Measurements from ENCODE around the gene KIF23. TPM values are rescaled to one million over a fixed set of nuclear protein-coding genes. Genes with fewer than 3 reads are reported as not detected.

KIF23 gene
- total and polyA plus RNA-seq, 7 experiments from 2014 or later = 0.30 to 39.4 (median 0.72) TPM; not detected in 3

DNA sequence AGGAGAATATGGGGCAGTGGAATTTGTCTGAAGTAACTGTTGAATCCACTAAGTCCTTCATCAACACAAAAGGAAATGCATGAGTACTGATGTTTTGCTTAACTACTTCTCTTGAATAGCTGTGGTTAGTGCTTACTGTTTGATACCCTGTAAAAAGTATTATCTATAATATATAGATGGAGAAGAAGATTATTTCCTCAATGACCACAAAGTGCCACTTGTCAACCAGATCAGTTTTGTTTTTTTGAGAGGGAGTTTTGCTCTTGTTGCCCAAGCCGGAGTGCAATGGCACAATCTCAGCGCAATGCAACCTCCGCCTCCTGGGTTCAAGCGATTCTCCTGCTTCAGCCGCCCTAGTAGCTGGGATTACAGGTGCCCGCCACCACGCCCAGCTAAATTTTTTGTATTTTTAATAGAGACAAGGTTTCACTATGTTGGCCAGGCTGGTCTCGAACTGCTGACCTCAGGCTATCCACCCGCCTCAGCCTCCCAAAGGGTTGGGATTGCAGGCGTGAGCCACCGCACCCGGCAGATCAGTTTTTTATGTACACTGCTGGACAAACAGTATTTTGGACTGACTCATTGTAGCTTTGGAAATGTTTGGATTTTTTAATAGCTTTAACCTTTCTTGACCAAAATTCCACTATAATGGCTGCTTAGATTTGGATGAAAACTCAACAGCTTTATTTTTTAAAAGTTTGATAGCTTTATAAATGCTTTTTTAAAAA lies 37.0 kb downstream of the KIF23 start:
- H3K27ac ChIP-seq (ENCODE audit: low read depth, low read length) = peak overlapping the region; percentile 84
- DNase-seq (no peak), ATAC-seq (no peak)
- ChIA-PET CTCF (interaction anchor here (0.7 to 0.8 kb wide), 3 partner anchors 11 to 1217 kb away, joined by 3 read pairs; no protein-coding TSS in a partner anchor), POLR2A (interaction anchor here (0.6 to 4.3 kb wide), 13 partner anchors 9 to 1077 kb away, joined by 3 to 138 read pairs (median 6); partner anchors contain the start of gene KIF23)
- H3K4me1 ChIP-seq (ENCODE audit: control insufficient read depth in 2 of 2, insufficient read depth in 2 of 2, low read length in 2 of 2) = peaks cover 14 to 33% of the 10 kb centered on the region in 2 donors
- intact Hi-C loops (cut with micrococcal nuclease) = loop anchor here in 1 of 2 donors (5.0 kb wide), 1 partner anchor 306 kb away; no protein-coding TSS in a partner anchor
- H3K36me3 ChIP-seq (ENCODE audit: control insufficient read depth in 2 of 3, insufficient read depth in 3 of 3, low read length in 3 of 3) = peaks cover 0 to 20% (median 0%) of the 10 kb centered on the region in 3 experiments
- Mint-ChIP-seq H3K4me1 (peaks cover 26 to 42% (median 35%) of the 10 kb centered on the region in 7 donors), H3K27me3 (no peaks in the 10 kb centered on the region), H3K9me3 (no peaks in the 10 kb centered on the region), H3K4me3 (peak overlapping the region in 8 of 10 donors; percentile 12 to 100 (median 98)), H3K27ac (peak overlapping the region in 6 of 9 donors; percentile 96 to 100 (median 98)), H3K36me3 (peaks cover 0 to 31% (median 21%) of the 10 kb centered on the region in 5 donors)
- no peaks in the 10 kb centered on the region for H3K27me3 ChIP-seq (ENCODE audit: control insufficient read depth in 2 of 2, insufficient read depth in 2 of 2, low read length in 2 of 2)
- no peak overlapping the region for H3K4me3 ChIP-seq (ENCODE audit: low read length)
- H3K9me3 ChIP-seq (ENCODE audit: control insufficient read depth in 2 of 3, low read length in 3 of 3) = no peaks in the 10 kb centered on the region

DNA sequence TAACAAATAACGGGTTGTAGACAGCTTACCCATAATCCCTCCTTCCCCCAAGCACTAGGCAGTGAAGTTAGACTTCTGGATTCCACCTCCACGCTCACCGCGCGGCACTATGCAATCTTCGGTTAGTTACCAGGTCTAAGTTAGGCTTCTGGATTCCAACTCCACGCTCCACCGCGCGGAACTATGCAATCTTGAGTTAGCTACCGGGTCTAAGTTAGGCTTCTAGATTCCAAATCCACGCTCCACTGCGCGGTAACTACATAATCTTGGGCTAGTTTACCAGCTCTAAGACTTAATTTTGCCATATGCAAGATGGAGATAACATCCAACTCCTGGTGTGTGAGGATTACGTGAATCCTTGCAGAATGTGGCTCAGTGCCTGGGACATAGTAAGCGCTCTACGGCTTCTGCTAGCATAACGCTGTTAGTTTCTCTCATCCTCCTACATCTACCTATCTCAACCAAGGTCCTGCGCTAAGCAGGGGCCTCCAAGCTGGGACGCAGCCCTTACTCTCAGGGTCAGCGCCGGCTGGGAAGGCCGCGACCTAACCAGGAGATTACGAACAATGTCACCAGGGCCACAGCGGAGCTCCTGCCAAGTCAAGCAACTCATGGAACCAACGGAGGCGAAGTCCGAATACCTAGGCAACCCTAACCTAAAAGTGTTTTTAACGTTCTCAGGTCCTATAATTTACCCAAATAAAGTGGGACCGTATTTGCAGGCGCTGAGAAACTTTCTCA lies 38.0 kb downstream of the KIF23 start:
- intact Hi-C loops (cut with micrococcal nuclease) = loop anchor here (1.0 to 5.0 kb wide), 12 partner anchors 9 to 647 kb away; partner anchors contain the start of genes GLCE (in 2 of the 2), KIF23 (in 2 of the 2) and ANP32A (in 1 of the 2)
- POLR2A ChIA-PET = interaction anchor here (0.6 to 4.3 kb wide), 25 partner anchors 10 to 1083 kb away, joined by 3 to 138 read pairs (median 4); partner anchors contain the start of genes KIF23 and TLE3
- Histone ChIP-seq H3K27me3 (ENCODE audit: control insufficient read depth in 2 of 2, insufficient read depth in 2 of 2, low read length in 2 of 2) (no peaks in the 10 kb centered on the region), H3K9me3 (ENCODE audit: control insufficient read depth in 2 of 3, low read length in 3 of 3) (no peaks in the 10 kb centered on the region), H3K4me1 (ENCODE audit: control insufficient read depth in 2 of 2, insufficient read depth in 2 of 2, low read length in 2 of 2) (peaks cover 14 to 33% of the 10 kb centered on the region in 2 donors), H3K4me3 (ENCODE audit: low read length) (peak overlapping the region; percentile 82), H3K27ac (ENCODE audit: low read depth, low read length) (peak overlapping the region; percentile 84), H3K36me3 (ENCODE audit: control insufficient read depth in 2 of 3, insufficient read depth in 3 of 3, low read length in 3 of 3) (peaks cover 0 to 30% (median 0%) of the 10 kb centered on the region in 3 experiments)
- Mint-ChIP-seq H3K27me3 (no peaks in the 10 kb centered on the region), H3K4me1 (peaks cover 28 to 45% (median 38%) of the 10 kb centered on the region in 7 donors), H3K4me3 (peak overlapping the region; percentile 91 to 100 (median 99)), H3K27ac (peak overlapping the region; percentile 96 to 100 (median 98)), H3K9me3 (no peaks in the 10 kb centered on the region), H3K36me3 (peaks cover 0 to 33% (median 28%) of the 10 kb centered on the region in 5 donors)
- DNase-seq = peak in 3 of 9 donors; percentile 16 to 25 (median 21)
- peak; percentile 33 for ATAC-seq
- CTCF ChIA-PET = interaction anchor here (0.7 to 0.8 kb wide), 3 partner anchors 10 to 1009 kb away, joined by 3 to 9 read pairs (median 3); no protein-coding TSS in a partner anchor

DNA sequence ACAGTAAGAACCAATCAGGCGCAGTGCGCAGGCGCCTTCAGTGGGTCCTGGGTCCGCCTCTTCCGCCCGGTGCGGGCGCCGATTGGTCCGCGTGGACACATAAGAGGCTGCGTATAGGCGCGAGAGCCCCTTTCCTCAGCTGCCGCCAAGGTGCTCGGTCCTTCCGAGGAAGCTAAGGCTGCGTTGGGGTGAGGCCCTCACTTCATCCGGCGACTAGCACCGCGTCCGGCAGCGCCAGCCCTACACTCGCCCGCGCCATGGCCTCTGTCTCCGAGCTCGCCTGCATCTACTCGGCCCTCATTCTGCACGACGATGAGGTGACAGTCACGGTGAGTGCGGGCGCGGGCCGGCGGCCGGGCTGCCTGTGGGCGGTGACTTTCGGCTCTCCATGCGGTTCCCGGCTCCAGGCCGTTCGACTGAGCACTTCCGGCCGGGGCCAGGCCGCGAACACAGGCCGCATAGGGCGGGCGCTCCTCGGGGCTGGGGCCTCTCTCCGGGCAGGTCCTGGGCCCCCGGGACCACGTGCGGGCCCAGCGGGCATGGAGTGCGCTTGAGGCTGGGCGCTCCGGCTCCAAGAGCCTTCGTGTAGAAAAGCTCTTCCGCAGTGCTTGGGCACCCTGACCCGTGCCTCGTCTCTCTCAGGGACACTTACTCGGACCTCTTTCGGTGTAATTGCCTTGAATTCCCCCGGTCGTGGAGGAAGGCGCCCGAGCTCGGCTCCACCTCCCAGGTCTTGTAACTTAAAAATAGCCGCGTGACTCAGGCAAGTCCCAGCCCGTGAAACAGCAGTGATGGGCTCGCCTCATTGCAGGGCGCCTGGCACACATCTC lies 38.8 kb downstream of the KIF23 start, which contains the start of gene RPLP1:
TSS of gene RPLP1 (plus strand) at position 127 of the 830 bp plus-strand sequence. CDS start at position 258, 131 bp downstream.
- POLR2A ChIA-PET = interaction anchor here (0.6 to 4.3 kb wide), 26 partner anchors 8 to 1925 kb away, joined by 3 to 138 read pairs (median 4); partner anchors contain the start of genes FEM1B, KIF23 and TLE3
- H3K27me3 Mint-ChIP-seq = no peaks in the 10 kb centered on the region
- CTCF ChIA-PET = interaction anchor here (0.7 to 2.2 kb wide), 4 partner anchors 10 to 87 kb away, joined by 3 to 17 read pairs (median 4); no protein-coding TSS in a partner anchor
- Histone ChIP-seq H3K36me3 (ENCODE audit: control insufficient read depth in 2 of 3, insufficient read depth in 3 of 3, low read length in 3 of 3) (peaks cover 0 to 31% (median 0%) of the 10 kb centered on the region in 3 experiments), H3K4me1 (ENCODE audit: control insufficient read depth in 2 of 2, insufficient read depth in 2 of 2, low read length in 2 of 2) (peaks cover 14 to 33% of the 10 kb centered on the region in 2 donors), H3K27me3 (ENCODE audit: control insufficient read depth in 2 of 2, insufficient read depth in 2 of 2, low read length in 2 of 2) (no peaks in the 10 kb centered on the region), H3K27ac (ENCODE audit: low read depth, low read length) (peak within 1 kb of the TSS; percentile 84), H3K4me3 (ENCODE audit: low read length) (peak within 1 kb of the TSS; percentile 82), H3K9me3 (ENCODE audit: control insufficient read depth in 2 of 3, low read length in 3 of 3) (no peaks in the 10 kb centered on the region)
- peak within 1 kb of the TSS; percentile 96 to 100 (median 98) for H3K27ac Mint-ChIP-seq
- peaks cover 29 to 52% (median 42%) of the 10 kb centered on the region in 7 donors for H3K4me1 Mint-ChIP-seq
- DNase-seq = peak; percentile 93 to 97 (median 96)
- peak; percentile 93 for ATAC-seq
- H3K4me3 Mint-ChIP-seq = peak within 1 kb of the TSS; percentile 91 to 100 (median 99)
- intact Hi-C loops (cut with micrococcal nuclease) = loop anchor here (1.0 to 5.0 kb wide), 12 partner anchors 9 to 646 kb away; partner anchors contain the start of genes GLCE (in 2 of the 2), KIF23 (in 2 of the 2) and ANP32A (in 1 of the 2)
- peaks cover 0 to 37% (median 33%) of the 10 kb centered on the region in 5 donors for H3K36me3 Mint-ChIP-seq
- H3K9me3 Mint-ChIP-seq = no peaks in the 10 kb centered on the region

DNA sequence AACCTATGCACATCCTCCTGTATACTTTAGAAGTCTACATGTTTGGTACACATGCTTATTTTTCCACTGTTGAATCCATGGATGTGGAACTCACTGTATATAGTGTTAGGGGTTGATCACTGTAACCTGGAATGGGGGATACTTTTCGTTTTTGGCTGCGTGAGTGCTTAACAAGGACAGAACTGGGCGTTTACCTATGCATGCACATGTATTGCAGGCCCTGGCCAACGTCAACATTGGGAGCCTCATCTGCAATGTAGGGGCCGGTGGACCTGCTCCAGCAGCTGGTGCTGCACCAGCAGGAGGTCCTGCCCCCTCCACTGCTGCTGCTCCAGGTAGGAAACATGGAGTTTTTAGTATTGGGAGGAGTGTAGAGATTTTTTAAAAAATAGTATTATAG lies 40.8 kb downstream of the KIF23 start:
- intact Hi-C loops (cut with micrococcal nuclease) = loop anchor here in 1 of 2 donors (5.0 kb wide), 1 partner anchor 302 kb away; no protein-coding TSS in a partner anchor
- H3K4me1 Mint-ChIP-seq = peaks cover 29 to 58% (median 50%) of the 10 kb centered on the region in 7 donors
- H3K9me3 Mint-ChIP-seq = no peaks in the 10 kb centered on the region
- H3K27ac Mint-ChIP-seq = peak overlapping the region in 7 of 9 donors; percentile 64 to 99 (median 97)
- ChIA-PET CTCF (interaction anchor here (2.2 kb wide), 1 partner anchor 8 kb away, joined by 17 read pairs; no protein-coding TSS in a partner anchor), POLR2A (interaction anchor here (0.7 to 4.3 kb wide), 5 partner anchors 7 to 565 kb away, joined by 3 to 138 read pairs (median 14); no protein-coding TSS in a partner anchor)
- H3K4me3 Mint-ChIP-seq = peak overlapping the region; percentile 73 to 100 (median 98)
- DNase-seq (no peak), ATAC-seq (no peak)
- H3K4me3 ChIP-seq (ENCODE audit: low read length) = peak overlapping the region; percentile 82
- H3K36me3 Mint-ChIP-seq = peaks cover 0 to 37% (median 33%) of the 10 kb centered on the region in 5 donors
- H3K27me3 ChIP-seq (ENCODE audit: control insufficient read depth in 2 of 2, insufficient read depth in 2 of 2, low read length in 2 of 2) = no peaks in the 10 kb centered on the region
- H3K27me3 Mint-ChIP-seq = no peaks in the 10 kb centered on the region
- H3K4me1 ChIP-seq (ENCODE audit: control insufficient read depth in 2 of 2, insufficient read depth in 2 of 2, low read length in 2 of 2) = peaks cover 14 to 33% of the 10 kb centered on the region in 2 donors
- peak overlapping the region; percentile 38 for H3K27ac ChIP-seq (ENCODE audit: low read depth, low read length)
- peaks cover 0 to 31% (median 0%) of the 10 kb centered on the region in 3 experiments for H3K36me3 ChIP-seq (ENCODE audit: control insufficient read depth in 2 of 3, insufficient read depth in 3 of 3, low read length in 3 of 3)
- H3K9me3 ChIP-seq (ENCODE audit: control insufficient read depth in 2 of 3, low read length in 3 of 3) = no peaks in the 10 kb centered on the region

DNA sequence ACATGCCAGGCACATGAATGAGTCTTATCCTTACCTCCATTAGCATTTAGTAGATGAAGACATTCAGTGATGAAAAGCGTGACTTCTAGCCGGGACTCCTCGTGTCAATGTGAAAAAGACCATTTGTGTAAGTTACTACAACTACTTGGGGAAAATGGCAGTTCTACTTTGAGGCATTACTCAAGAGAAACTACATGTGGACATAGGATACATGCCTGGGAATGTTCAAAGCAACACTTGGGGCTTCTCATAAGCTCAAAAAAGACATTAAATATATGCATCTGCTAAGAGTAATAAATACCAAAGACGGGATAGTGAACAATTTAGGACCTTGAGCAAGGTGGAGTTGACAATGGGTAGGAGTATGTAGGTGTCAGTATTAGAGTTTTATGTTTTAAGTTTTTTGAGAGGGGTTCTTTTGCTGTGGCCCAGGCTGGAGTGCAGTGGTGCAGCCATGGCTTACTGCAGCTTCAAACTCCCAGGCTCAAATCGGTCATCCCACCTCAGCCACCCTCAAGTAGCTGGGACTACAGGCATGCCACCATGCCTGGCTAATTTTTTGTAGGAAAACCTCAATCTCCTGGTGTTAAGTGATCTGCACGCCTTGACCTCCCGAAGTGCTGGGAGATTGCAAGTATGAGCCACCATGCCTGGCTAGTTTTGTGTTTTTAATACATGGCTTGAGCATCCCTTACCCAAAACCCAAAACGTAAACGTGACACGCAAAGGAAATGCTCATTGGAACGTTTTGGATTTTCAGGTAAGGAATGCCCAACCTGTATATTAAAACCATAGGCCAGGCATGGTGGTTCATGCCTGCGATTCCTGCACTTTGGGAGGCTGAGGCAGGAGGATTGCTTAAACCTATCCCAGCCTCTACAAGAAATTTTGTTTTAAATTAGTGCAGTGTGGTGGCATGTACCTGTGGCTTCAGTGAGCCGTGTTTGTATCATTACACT lies 42.3 kb downstream of the KIF23 start:
- intact Hi-C loops (cut with micrococcal nuclease) = no loop called here
- peaks cover 0 to 37% (median 33%) of the 10 kb centered on the region in 5 donors for H3K36me3 Mint-ChIP-seq
- Histone ChIP-seq H3K27ac (ENCODE audit: low read depth, low read length) (no peak overlapping the region), H3K9me3 (ENCODE audit: control insufficient read depth in 2 of 3, low read length in 3 of 3) (no peaks in the 10 kb centered on the region), H3K4me3 (ENCODE audit: low read length) (no peak overlapping the region), H3K27me3 (ENCODE audit: control insufficient read depth in 2 of 2, insufficient read depth in 2 of 2, low read length in 2 of 2) (no peaks in the 10 kb centered on the region), H3K4me1 (ENCODE audit: control insufficient read depth in 2 of 2, insufficient read depth in 2 of 2, low read length in 2 of 2) (peaks cover 14 to 31% of the 10 kb centered on the region in 2 donors), H3K36me3 (ENCODE audit: control insufficient read depth in 2 of 3, insufficient read depth in 3 of 3, low read length in 3 of 3) (peaks cover 0 to 31% (median 0%) of the 10 kb centered on the region in 3 experiments)
- peak overlapping the region; percentile 2 to 75 (median 16) for H3K27ac Mint-ChIP-seq
- no peak for DNase-seq
- ChIA-PET CTCF (interaction anchor here (1.2 kb wide), 1 partner anchor 19 kb away, joined by 5 read pairs; no protein-coding TSS in a partner anchor), POLR2A (interaction anchor here (0.7 to 1.4 kb wide), 8 partner anchors 10 to 1049 kb away, joined by 3 to 6 read pairs (median 3); no protein-coding TSS in a partner anchor)
- no peaks in the 10 kb centered on the region for H3K27me3 Mint-ChIP-seq
- ATAC-seq = no peak
- peaks cover 30 to 73% (median 58%) of the 10 kb centered on the region in 7 donors for H3K4me1 Mint-ChIP-seq
- peak overlapping the region in 1 of 10 donors; percentile 3 for H3K4me3 Mint-ChIP-seq
- no peaks in the 10 kb centered on the region for H3K9me3 Mint-ChIP-seq

Measured in naive thymus-derived CD4-positive, alpha-beta T cell (primary cell).